ENCODE data around the gene HDAC9.

DNA sequence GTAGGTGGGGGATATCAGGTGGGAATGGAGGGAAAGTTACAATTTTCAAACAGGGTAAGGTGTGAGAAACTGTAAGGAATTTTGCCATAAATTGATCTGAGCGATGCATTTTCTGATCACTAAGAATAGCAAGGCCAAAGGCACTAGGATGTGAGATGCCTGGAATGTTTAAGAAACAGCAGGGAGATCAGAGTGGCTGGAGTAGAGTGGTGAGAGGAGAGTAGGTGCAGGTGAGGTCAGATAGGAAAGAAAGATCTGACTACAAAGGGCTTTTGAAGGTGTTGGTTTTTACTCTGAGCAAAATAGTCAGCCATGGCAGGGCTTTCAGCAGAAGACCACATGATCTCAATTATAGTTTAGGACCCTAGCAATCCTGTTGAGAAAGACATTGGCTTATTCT lies 55.0 kb downstream of the HDAC9 start:
- TF ChIP-seq, protein P1, sequence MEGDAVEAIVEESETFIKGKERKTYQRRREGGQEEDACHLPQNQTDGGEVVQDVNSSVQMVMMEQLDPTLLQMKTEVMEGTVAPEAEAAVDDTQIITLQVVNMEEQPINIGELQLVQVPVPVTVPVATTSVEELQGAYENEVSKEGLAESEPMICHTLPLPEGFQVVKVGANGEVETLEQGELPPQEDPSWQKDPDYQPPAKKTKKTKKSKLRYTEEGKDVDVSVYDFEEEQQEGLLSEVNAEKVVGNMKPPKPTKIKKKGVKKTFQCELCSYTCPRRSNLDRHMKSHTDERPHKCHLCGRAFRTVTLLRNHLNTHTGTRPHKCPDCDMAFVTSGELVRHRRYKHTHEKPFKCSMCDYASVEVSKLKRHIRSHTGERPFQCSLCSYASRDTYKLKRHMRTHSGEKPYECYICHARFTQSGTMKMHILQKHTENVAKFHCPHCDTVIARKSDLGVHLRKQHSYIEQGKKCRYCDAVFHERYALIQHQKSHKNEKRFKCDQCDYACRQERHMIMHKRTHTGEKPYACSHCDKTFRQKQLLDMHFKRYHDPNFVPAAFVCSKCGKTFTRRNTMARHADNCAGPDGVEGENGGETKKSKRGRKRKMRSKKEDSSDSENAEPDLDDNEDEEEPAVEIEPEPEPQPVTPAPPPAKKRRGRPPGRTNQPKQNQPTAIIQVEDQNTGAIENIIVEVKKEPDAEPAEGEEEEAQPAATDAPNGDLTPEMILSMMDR (IDR thresholded peaks at IDR 0.05), result no peak
- TF ChIP-seq POLR2A (IDR thresholded peaks at IDR 0.05), result no peak

All from vagina (tissue), 2 donors.